Measurements from ENCODE around the gene HNRNPH3.
"Not testable (repeated sequence)": the region's sequence is repeated elsewhere in the genome, so short reads cannot be mapped to it uniquely, and the experiment has no call there.

Gene HNRNPH3, protein sequence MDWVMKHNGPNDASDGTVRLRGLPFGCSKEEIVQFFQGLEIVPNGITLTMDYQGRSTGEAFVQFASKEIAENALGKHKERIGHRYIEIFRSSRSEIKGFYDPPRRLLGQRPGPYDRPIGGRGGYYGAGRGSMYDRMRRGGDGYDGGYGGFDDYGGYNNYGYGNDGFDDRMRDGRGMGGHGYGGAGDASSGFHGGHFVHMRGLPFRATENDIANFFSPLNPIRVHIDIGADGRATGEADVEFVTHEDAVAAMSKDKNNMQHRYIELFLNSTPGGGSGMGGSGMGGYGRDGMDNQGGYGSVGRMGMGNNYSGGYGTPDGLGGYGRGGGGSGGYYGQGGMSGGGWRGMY
- total RNA-seq: 52.2 to 173 (median 63.4) reads per million in 3 experiments

DNA sequence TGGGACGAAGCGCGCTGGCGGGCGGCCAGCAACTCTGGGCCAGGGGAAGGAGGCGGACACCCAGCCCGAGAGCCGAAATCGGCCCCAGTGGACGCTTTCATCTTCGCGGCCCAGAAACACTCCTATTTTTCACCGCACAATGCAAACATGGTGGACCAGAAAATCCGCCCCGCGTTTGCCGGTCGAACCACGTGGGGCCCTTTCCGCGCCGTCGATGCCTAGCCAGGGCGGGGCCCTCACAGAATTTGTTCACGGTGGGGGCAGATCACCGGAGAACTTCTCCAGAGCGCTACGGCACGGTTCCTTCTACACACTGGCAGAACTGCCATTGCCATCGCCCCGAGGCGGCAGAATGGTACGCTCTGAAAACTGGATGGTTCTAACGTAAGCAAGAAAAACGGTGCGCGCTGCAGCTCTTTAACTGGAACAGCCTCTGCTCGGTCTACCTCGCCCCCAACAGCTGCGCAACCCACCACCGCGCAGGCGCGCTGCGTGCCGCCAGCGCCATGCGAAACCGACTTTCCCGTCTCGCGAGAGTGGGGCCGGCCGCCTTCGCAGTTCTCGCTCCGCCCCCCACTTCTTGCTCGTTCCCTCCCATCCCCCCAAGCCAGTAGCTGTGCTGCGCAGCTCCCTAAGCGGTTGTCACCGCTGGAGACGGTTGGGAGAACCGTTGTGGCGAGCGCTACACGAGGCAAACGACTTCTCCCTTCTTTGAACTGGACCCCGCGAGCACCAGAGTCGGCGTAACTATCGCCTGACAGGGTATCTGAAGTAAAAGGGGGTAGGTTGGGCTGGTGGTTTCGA lies at the start of gene HNRNPH3:
HNRNPH3 (plus strand) TSS at position 610 of the 804 bp plus-strand sequence. CDS start 5,158 bp downstream, outside the sequence.
- DNase-seq: peak; percentile 99

DNA sequence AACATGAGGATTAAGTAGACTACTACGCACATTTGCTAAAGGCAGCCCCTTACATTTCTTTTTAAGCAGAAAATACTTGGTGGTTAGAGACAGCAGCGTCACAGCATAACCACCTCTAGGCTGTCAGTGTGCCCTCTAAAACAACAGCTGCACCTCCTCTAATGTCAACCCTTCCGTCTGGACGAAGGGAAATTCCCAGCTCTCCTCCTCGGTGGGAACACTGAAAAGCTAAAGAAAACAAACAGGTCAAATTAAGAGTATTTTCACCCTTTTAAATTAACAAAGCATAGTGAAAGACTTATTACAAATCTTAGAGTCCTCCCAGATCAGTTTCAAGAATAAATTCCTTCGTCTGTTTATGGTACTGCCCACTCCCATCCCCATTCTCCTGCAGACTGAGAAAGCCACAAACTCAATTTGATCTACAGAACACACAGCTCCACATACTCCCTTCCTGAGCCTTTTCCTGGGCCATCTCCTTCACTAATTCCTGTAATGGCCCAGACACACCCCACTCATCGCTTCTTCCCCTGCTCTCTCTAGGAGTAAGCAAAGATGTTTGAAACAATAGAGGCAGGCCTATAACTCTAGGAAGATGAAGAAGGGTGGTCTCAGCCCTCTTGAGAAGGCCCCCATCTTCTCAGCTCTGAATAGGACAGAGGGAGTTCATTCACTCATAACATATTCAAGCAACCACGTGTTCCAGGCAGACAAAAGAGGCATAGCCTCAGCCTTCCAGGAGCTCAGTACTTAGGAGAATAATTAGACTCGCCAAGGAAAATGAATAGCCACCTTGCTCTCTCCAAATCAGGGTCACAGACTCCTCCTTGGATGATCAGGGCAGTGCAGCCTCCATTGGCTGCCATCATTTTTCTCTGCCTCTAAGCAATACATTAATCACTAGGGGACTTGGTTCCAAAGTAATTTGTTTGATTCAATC lies 47.5 kb upstream of the HNRNPH3 start:
- DNase-seq: no peak

DNA sequence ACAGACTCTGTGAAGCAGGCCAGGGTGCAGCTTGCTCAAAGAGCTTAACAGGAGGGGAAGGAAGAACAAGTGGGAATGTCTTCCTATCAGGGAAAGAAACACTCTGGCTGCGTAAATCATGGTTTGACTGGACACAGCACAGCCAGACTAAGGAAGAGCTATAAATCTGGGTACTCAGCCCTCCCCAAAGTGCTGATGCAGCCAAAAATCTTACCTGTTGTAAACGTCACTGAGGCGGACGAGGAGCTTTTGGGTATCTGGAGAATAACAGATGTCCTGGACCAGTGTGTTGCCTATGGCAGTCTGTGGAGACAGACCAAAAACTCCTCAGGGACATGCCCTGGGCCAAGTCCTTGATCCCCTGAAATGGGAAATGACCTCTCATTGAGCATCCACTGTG lies 43.1 kb upstream of the HNRNPH3 start:
- no peak for DNase-seq

DNA sequence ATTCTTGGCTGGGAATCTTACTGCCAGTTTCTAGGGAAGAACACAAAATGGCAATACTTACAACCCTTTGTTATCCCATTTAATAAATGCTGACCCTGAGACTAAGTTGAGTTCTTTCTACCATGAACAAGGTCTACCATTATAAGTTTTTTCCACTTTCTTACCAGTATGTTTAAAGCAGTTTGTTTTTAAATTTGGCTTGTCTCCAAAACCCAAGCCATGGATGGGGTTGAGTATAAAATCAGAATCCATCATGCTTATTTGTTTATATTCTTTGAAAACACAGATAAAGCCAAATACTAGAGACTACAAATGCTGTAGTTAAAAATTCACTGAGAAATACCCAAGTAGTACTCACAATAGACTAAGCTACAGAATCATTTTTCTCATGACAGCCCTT lies 41.1 kb upstream of the HNRNPH3 start:
- no peak for DNase-seq

DNA sequence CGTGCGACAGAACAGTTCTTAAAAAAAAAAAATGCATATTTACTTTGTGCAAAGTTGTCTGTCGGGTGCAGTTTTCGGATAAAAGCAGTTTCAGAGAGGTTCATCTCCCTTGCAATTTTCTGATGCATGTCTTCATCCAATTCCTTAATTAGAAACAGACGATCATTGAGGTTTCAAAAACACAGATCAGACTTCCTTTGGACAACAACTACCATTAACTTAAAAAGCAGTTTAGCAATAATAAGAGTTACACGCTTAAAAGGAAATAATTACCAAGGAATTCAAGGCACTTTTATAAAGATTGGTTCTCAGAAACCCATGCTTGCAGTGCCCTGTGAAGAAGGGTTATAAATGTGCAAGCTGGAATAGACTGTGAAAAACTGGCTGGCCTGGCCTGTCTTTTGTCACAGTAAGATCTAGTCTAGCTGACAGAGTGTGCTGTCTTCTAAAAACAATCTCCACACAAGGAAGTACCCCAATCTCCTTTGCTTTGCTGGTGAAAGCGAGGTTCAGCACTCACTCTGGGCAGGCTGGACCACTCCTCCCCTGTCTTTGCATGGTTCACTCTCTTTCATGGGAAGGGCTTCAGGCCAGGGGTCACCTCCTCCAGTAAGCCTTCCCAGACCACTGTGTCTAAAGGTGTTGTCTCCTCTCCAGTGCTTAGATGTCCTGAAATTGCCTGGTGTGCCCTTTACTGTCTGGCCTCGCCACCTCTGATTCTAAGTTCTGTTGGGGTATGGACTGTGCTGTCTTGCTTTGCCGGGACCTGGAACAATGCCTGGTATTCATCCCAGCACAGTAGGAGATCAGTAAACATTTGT lies 34.8 kb upstream of the HNRNPH3 start:
- no peak for DNase-seq

DNA sequence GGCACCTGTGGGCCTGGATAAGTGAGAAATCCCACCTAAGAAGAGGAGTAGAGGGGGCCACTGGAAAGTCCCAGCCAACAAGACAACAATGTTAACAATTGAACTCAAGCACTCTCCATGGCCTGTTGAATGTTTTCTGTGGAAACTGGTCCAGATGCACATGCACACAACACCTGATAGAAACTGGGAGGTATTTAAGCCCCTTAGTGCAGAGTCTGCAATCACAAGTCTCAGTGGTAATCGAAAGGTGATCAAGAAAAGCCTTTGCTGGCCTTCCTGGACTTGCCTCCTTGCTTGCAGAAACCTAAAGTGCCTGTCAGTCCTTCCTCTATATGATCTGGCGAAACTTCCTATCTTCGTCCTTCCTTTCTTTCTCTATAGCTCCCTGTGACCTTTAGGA lies 30.6 kb upstream of the HNRNPH3 start:
- no peak for DNase-seq

DNA sequence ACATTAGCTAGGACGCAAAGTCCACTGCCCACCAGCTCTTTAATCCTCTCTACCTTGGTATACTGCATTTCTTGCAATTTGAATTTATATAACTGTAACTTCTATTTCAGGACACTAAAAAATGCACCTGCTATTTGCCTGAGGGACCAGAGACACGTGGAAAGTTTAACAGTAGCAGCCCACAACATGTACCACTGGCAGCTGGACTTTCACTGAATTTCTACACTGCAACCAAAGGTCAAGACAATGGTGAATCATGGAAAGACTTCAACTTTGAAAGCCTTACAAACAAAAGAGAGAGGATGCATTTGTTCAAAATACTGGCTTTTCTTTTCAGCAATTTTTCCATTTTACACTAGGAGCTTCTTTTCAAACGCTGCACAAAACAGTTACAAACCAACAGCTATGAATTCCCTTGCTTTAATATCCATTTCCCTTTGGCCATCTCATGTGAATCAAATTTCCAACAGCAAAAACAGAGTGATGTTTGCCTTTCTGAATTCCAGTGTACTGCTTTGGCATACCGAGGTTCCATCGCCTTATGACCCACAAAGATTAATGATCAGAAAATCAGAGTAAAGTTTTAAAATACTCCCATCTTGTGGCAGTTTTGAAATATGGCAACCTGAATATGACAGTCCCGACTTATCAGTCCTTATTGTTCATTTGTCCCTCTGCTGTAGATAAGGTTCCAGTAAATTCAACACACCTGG lies 29.9 kb upstream of the HNRNPH3 start:
- peak; percentile 7 for DNase-seq

DNA sequence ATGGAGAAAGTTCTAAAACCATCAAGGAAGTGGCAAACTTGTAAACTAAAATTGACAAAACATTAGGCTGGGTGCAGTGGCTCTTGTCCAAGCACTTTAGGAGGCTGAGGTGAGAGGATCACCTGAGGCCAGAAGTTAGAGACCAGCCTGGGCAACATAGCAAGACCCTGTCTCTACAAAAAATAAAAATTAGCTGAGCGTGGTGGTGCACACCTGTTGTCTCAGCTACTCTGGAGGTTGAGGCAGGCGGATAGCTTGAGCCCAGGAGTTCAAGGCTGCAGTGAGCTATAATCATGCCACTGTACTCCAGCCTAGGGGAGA lies 29.4 kb upstream of the HNRNPH3 start:
- no peak for DNase-seq

DNA sequence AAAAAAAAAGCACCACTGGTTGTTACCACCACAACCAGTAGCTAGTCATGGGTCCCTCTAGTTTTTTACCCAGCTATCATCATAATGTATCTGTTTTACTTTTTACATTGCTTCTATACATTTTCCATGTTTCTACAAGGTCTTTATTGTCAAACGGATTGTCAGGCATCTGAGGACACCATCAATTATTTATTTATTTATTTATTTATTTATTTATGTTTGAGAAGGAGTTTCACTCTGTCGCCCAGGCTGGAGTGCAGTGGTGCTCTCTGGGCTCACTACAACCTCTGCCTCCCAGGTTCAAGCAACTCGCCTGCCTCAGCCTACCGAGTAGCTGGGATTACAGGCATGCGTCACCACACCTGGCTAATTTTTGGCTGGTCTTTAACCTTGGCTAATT lies 29.0 kb upstream of the HNRNPH3 start:
- DNase-seq: no peak

DNA sequence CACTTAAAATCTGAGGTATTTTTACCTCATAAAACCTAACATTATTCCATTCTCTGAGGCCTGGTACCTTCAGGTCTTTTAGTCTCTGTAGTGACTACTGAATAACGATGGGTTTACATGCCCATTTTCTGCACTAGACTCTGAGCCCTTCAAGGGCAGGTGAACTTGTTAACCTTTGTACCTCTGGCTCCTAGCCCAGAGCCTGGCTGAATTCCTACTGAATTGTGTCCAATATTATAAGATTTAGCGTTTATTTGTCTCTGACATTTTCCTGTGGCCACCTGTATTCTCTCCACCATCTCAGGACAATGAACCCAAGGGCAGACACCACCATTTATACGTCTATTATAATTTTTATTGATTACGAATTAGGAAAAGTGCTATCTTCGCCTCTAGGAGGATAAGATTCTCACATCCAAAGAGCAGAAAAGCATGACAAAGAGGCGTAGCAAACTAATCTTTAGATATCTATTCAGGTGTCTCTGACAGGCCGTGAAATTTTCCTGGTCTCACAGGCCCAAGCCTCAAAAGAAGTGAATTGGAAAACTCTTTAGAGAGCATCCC lies 27.9 kb upstream of the HNRNPH3 start:
- no peak for DNase-seq

DNA sequence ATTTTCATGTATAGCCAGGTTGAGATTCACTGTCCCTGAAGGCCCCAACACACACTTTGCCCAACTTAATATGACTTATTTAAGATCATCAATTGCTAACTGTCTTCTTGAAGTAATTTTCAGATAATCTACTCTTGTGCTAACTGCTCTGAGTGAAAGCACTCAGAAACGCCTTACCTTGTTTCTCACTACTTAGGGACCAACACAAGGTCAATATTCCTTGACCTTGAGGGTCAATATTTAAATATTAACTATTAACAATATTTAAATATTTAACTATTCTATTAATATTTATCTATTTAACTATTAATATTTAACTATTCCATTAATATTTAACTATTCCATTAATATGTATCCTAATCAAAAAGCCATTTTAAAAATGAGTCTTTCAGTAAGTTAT lies 26.0 kb upstream of the HNRNPH3 start:
- DNase-seq: no peak

DNA sequence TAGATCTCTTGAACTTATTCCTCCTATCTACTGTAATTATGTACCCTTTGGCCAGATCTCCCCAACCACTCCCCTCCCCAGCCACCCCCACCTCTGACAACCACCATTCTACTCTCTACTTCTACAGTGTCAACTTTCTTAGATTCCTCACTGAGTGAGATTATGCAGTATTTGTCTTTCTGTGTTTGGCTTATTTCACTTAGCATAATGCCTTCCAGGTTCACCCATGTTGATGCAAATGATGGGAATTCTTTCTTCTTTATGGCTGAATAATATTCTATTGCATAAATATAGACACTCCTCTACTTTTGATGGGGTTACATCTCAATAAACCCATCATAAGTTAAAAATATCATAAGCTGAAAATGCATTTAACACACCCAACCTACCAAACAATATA lies 21.3 kb upstream of the HNRNPH3 start:
- DNase-seq: no peak

DNA sequence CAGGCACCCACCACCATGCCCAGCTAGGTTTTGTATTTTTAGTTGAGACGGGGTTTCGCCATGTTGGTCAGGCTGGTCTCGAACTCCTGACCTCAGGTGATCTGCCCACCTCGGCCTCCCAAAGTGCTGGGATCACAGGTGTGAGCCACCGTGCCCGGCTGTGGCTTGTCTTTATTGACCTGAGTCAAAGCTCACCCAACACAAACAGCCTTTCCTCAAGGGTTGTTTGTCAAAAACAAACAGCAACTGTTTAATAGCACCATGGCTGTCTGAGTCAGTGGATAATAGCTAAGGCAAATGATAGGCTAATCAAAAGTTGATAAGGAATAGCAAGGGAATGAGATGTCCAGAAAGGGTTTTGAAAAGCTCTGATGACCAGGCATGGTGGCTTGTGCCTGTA lies 16.9 kb upstream of the HNRNPH3 start:
- not testable (repeated sequence) for DNase-seq

DNA sequence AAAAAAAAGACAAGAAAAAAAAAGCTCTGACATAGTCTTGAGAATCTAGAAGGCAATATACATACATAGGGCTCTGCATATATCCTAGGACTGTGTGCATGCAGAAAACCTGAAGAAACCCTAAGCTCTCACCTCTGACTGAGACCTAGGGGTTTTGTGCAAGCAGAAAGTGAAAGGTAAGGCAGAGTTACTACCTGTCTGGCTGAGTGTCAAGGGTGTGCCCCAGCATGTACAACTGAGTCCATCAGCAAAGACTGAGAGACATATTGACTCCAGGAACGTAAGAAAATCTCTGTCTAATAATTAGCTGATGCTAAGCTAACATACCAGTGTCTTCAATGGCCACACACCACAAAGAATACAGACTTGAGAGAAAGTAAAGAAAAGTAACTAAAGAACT lies 16.3 kb upstream of the HNRNPH3 start:
- no peak for DNase-seq

DNA sequence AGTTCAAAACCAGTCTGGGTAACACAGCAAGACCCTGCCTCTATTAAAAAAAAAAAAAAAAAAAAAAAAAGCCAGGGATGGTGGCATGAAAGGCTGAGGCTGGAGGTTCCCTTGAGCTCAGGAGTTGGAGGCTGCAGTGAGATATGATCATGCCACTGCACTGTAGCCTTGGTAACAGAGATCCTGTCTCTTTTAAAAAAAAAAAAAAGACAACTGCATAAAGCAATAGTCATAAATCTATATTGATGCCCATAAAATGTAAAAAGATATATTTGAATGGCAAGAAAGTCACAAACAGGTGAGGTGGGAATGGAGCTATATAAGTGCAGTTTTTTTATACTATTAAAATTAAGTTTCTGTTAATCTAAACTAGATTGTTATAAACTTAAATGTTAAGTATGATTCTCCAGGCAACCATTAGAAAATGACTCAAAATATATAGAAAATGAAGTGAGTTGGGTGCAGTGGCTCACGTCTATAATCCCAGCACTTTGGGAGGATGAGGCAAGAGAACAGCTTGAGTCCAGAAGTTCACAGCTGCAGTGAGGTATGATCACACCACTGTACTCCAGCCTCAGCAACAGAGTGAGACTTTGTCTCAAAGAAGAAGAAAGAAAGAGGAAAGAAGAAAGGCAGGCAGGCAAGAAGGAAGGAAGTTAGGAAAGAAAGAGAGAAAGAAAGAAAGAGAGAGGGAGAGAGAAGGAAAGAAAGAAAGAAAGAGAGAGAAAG lies 13.4 kb upstream of the HNRNPH3 start:
- DNase-seq: no peak

DNA sequence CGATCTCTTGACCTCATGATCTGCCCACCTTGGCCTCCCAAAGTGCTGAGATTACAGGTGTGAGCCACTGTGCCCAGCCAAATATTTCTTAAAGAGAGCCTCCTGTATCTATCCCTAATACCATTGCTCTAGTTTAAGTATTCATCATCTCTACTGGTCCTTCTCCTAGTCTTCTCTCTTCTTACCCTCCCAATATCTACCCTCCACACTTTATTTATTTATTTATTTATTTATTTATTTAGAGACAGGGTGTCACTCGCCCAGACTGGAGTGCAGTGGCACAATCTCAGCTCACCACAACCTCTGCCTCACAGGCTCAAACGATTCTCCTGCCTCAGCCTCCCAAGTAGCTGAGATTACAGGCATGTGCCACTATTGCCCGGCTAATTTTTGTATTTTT lies 7.5 kb upstream of the HNRNPH3 start:
- not testable (repeated sequence) for DNase-seq

DNA sequence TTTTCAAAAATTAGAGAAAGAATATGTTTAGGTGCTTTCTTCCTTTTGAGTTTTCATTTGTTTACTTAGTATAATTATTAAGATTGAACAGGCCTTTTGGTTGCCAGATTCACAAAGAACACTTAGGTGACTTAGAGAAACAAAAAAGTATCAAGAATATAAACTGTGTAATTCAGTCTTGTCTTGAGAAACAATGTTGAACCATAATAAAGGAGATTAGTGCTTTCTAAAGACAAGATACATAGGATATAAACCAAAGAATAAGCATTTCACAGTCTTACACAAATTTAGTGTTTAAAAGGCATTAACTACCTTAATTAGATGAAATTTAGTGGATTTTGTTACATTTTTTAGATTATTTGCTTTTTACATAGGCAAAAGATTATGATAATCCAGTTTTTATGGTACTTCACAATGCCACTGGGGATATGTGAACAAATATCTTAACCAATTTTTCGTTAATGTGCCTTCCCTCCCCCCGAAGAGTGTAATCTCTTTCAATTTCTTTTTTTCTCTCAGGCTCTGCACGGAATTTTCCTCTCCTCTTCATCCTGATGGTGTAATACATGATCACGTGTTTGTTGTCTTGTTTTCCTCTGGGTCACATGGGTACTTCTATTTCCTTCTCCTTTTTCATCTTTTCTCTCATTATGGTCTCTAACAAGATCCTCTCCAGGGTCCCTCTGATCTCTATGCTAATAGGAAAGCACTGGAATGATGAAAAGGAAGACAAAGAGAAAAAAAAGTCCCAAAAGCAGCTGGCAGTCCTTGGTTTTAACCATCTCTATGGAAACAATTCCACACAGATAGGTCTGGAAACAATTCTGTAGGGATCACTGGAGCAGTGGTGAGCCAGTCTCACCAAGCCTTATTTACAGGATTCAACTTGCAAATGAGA lies 3.7 kb upstream of the HNRNPH3 start:
- DNase-seq: no peak

DNA sequence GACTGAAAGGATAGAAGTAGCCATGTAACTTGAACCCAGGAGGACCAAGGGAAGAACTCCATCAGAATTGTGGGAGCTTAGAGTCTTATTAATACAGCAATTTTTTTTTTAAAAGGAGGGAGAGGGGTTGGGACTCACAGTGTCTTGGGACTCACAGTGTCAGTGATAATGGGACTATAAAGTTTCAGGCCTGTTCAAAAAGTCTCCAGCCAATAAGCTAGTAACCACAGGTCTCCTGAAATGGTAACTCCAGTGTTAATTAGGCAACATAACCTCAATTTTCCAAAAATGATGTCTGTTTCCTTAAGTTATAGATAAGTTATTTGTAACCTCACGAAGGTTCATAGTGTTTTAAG lies 2.4 kb upstream of the HNRNPH3 start:
- no peak for DNase-seq

DNA sequence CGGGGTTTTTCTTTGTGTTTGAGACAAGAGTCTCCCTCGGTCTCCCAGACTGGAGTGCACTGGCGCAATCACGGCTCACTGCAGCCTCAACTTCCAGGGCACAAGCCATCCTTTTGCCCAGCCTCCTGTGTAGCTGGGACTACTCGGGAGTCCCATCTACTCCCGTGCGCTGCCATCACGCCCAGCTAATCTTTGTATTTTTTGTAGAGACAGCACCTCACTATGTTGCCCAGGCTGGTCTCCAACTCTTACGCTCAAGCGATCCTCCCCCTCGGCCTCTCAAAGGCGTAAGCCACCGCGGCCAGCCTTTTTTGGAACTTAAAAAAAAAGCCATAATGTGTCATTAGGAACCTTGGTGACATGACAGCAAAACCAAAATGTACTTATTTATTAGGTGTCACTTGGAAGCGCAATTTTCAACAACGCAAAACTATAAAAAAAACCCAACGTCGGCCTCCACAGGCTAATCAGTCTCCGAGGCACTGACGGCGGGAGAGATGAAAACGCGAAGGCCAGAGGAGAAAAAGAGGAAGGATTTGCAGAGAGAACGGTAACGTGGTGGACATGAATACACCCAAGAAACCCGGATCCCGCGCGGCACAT lies 911 bp upstream of the HNRNPH3 start:
- DNase-seq: no peak
